ENCODE measurements around the gene PODNL1. TPM values are rescaled to one million over a fixed set of nuclear protein-coding genes. Genes with fewer than 3 reads are reported as not detected.

The PODNL1 gene
- total RNA-seq, 2 donors from 2014 or later: 0.50 to 9.1 TPM

DNA sequence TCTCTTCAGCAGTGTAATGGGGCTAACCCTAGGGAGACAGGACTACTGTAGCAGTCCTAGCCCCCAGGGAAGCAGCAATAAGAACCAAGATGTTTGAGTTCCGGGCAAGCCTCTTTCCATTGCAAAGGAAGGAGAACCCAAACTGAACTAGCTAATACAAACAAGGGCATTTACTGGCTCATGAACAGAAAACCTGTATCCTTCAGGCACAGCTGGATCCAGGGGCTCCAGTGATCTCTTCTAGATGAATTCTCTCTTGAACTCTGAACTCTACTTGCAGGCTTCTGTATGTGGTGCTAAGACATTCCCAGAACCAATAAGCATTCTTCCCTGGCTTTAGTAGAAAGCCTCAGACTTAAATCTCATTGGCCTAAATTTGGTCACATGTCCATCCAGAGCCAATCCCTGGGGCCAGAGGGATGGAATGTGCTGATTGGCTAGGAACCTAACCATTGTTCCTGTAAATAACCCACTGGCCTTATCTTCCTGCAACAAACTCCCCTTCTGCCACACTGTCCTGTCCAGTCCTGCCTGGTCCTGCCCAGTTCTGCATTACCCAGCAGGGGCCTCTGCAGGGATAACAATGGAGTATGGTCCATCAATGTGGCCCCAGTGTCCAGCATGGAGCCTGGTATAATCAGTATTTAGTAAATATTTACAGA lies 3.9 kb upstream of the PODNL1 start:
- Histone ChIP-seq H3K9me3 (no peaks in the 10 kb centered on the region), H3K36me3 (no peaks in the 10 kb centered on the region), H3K27ac (no peak overlapping the region), H3K27me3 (replicated peaks; ENCODE audit: insufficient read depth) (no peaks in the 10 kb centered on the region), H3K4me3 (no peak overlapping the region), H3K4me1 (replicated peaks) (no peaks in the 10 kb centered on the region)
- TF ChIP-seq CTCF (IDR thresholded peaks at IDR 0.05) (no peak), POLR2AphosphoS5 (IDR thresholded peaks at IDR 0.05) (no peak), POLR2A (IDR thresholded peaks at IDR 0.05) (no peak)
- intact Hi-C loops (cut with DNase I): no loop called here
- 100% methylated on average over 1 of the region's 1 CpG for WGBS
- no peak for DNase-seq (ENCODE audit: low spot score)

GRCh38 chr19:13937479-13938300 lies 527 bp downstream of the PODNL1 start:
- 20% methylated on average over 19 of the region's 29 CpGs for WGBS
- no peaks in the 10 kb centered on the region for H3K36me3 ChIP-seq

DNA sequence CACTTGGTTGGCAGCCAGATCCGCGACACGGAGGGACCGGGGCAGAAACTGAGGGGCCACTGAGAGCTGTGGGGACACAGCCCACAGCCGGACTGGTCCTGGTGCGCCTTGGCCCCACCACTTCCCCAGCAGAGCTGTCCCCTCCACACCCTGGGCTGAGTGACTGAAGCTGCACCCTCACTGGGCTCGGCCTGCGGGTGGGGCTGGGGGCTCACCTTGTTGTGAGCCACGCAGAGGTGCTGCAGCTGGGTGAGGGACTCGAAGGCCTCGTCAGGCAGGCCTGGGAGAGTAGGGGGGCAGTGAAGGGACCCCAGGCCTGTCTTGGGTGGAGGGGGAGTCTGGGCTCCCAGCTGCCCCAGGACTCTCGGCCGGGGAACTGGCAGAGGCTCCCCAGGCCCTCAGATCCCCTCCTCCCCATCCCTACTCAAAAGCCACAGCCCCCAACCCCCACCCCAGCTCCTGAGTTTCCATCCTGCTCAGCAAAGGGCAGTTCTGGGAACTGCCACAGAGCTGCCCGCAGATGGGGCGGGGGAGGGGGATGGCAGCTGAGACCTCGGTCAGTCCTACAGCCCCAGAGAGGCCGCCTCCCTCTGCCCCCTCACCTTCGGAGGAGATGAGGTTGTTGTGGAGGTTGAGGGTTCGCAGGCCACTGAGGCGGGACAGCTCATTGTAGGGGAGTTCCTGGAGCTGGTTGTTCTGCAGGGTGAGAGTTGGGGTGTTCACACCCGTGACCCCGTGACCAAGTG lies 2.3 kb downstream of the PODNL1 start:
- Histone ChIP-seq H3K9me3 (no peaks in the 10 kb centered on the region), H3K27me3 (replicated peaks; ENCODE audit: insufficient read depth) (no peaks in the 10 kb centered on the region), H3K36me3 (no peaks in the 10 kb centered on the region), H3K27ac (no peak overlapping the region), H3K4me1 (replicated peaks) (no peaks in the 10 kb centered on the region), H3K4me3 (no peak overlapping the region)
- intact Hi-C loops (cut with DNase I): no loop called here
- no peak for TF ChIP-seq POLR2A (IDR thresholded peaks at IDR 0.05)
- no peak for TF ChIP-seq CTCF (IDR thresholded peaks at IDR 0.05)
- TF ChIP-seq POLR2AphosphoS5 (IDR thresholded peaks at IDR 0.05): no peak
- 76% methylated on average over 22 of the region's 22 CpGs for WGBS
- DNase-seq (ENCODE audit: low spot score): no peak

More at GRCh38 chr19:13937479-13938300, 527 bp downstream of the PODNL1 start:
- intact Hi-C loops (cut with DNase I): no loop called here
- no peak for DNase-seq (ENCODE audit: low spot score)
- H3K4me3 ChIP-seq: peak overlapping the region in 1 of 2 donors; percentile 9
- no peak for TF ChIP-seq POLR2AphosphoS5 (IDR thresholded peaks at IDR 0.05)
- no peak for TF ChIP-seq CTCF (IDR thresholded peaks at IDR 0.05)
- no peak for TF ChIP-seq POLR2A (IDR thresholded peaks at IDR 0.05)
- no peak overlapping the region for H3K27ac ChIP-seq
- H3K27me3 ChIP-seq (replicated peaks; ENCODE audit: insufficient read depth): no peaks in the 10 kb centered on the region
- H3K9me3 ChIP-seq: no peaks in the 10 kb centered on the region
- no peaks in the 10 kb centered on the region for H3K4me1 ChIP-seq (replicated peaks)

- DNase-seq (ENCODE audit: low spot score): no peak
- Histone ChIP-seq H3K27ac (no peak overlapping the region), H3K27me3 (replicated peaks; ENCODE audit: insufficient read depth) (no peaks in the 10 kb centered on the region), H3K9me3 (no peaks in the 10 kb centered on the region), H3K36me3 (no peaks in the 10 kb centered on the region), H3K4me1 (replicated peaks) (no peaks in the 10 kb centered on the region), H3K4me3 (no peak overlapping the region)
- 97% methylated on average over 2 of the region's 2 CpGs for WGBS
- TF ChIP-seq POLR2AphosphoS5 (IDR thresholded peaks at IDR 0.05) (no peak), CTCF (IDR thresholded peaks at IDR 0.05) (no peak), POLR2A (IDR thresholded peaks at IDR 0.05) (no peak)
- intact Hi-C loops (cut with DNase I): no loop called here
Measured at GRCh38 chr19:13934785-13935109, 3.5 kb downstream of the PODNL1 start.

Measured in prostate gland (tissue), 2 donors.